Measurements from ENCODE around the gene BNC1.
"Not testable (repeated sequence)": the region's sequence is repeated elsewhere in the genome, so short reads cannot be mapped to it uniquely, and the experiment has no call there.

The BNC1 gene

GRCh38 chr15:83248151-83249029 lies 36.1 kb downstream of the BNC1 start:
- peak; percentile 34 for DNase-seq (ENCODE audit: low read depth, low spot score)

GRCh38 chr15:83243634-83244033 lies 40.8 kb downstream of the BNC1 start:
- DNase-seq (ENCODE audit: low read depth, low spot score) = no peak

- no peak for DNase-seq (ENCODE audit: low read depth, low spot score)
These were observed 54.2 kb downstream of the BNC1 start for GRCh38 chr15:83230242-83230641.

GRCh38 chr15:83225449-83225848 lies 59.0 kb downstream of the BNC1 start:
- DNase-seq (ENCODE audit: low read depth, low spot score) = no peak

GRCh38 chr15:83221781-83222180 lies 62.7 kb downstream of the BNC1 start:
- DNase-seq (ENCODE audit: low read depth, low spot score) = not testable (repeated sequence)

GRCh38 chr15:83219026-83219425 lies 65.4 kb downstream of the BNC1 start:
- no peak for DNase-seq (ENCODE audit: low read depth, low spot score)

GRCh38 chr15:83215306-83215705 lies 69.2 kb downstream of the BNC1 start:
- no peak for DNase-seq (ENCODE audit: low read depth, low spot score)

GRCh38 chr15:83210619-83211018 lies 73.8 kb downstream of the BNC1 start:
- DNase-seq (ENCODE audit: low read depth, low spot score) = no peak

- no peak for DNase-seq (ENCODE audit: low read depth, low spot score)
These were observed 75.1 kb downstream of the BNC1 start for GRCh38 chr15:83209333-83209732.

- DNase-seq (ENCODE audit: low read depth, low spot score) = no peak
These were observed 76.2 kb downstream of the BNC1 start for GRCh38 chr15:83208367-83208661.

- DNase-seq (ENCODE audit: low read depth, low spot score) = no peak
These were observed 76.7 kb downstream of the BNC1 start, which contains the start of gene HDGFL3 for GRCh38 chr15:83207660-83208366. Gene HDGFL3 (minus strand): TSS chr15:83207823. CDS start chr15:83207414, 409 bp downstream.

GRCh38 chr15:83207009-83207659 lies 77.3 kb downstream of the BNC1 start:
- DNase-seq (ENCODE audit: low read depth, low spot score) = no peak

- no peak for DNase-seq (ENCODE audit: low read depth, low spot score)
These were observed 77.9 kb downstream of the BNC1 start for GRCh38 chr15:83206526-83207008.
